GM21717 (cell line): ENCODE measurements around the gene TSPAN2.

ENCODE experiments used
- ATAC-seq: cut with Tn5 transposase; IDR thresholded peaks from one replicate; pipeline ENCODE4 v1.9.1; 2021; ENCODE audit warnings: mild to moderate bottlenecking, moderate library complexity; ENCODE audit not compliant: unreplicated experiment

TSPAN2 gene

GRCh38 chr1:115114308-115114707 is 25.0 kb upstream of the TSPAN2 start:
- ATAC-seq = no peak

GRCh38 chr1:115113766-115114165 is 24.5 kb upstream of the TSPAN2 start:
- ATAC-seq = no peak

GRCh38 chr1:115112496-115113375 is 23.4 kb upstream of the TSPAN2 start:
- no peak for ATAC-seq

- no peak for ATAC-seq
These were observed 18.4 kb upstream of the TSPAN2 start for GRCh38 chr1:115107516-115108260.

- no peak for ATAC-seq
These were observed 16.5 kb upstream of the TSPAN2 start for GRCh38 chr1:115105831-115106230.

GRCh38 chr1:115099693-115100050 is 10.4 kb upstream of the TSPAN2 start:
- no peak for ATAC-seq

GRCh38 chr1:115098979-115099692 is 9.8 kb upstream of the TSPAN2 start:
- peak; percentile 90 for ATAC-seq

GRCh38 chr1:115092175-115092574 is 2.9 kb upstream of the TSPAN2 start:
- no peak for ATAC-seq

GRCh38 chr1:115091572-115091971 is 2.3 kb upstream of the TSPAN2 start:
- ATAC-seq = no peak

- no peak for ATAC-seq
These were observed 1.7 kb upstream of the TSPAN2 start for GRCh38 chr1:115090956-115091355.

- ATAC-seq = no peak
These were observed 1.2 kb upstream of the TSPAN2 start for GRCh38 chr1:115090540-115090939.

- no peak for ATAC-seq
These were observed 835 bp upstream of the TSPAN2 start for GRCh38 chr1:115090186-115090490.

- no peak for ATAC-seq
These were observed 358 bp downstream of the TSPAN2 start for GRCh38 chr1:115088871-115089419.

GRCh38 chr1:115088115-115088778 is 1.1 kb downstream of the TSPAN2 start:
- ATAC-seq = no peak

- ATAC-seq = no peak
These were observed 3.0 kb downstream of the TSPAN2 start for GRCh38 chr1:115086176-115086830.

- ATAC-seq = no peak
These were observed 4.3 kb downstream of the TSPAN2 start for GRCh38 chr1:115084902-115085511.

- ATAC-seq = no peak
These were observed 6.4 kb downstream of the TSPAN2 start for GRCh38 chr1:115082949-115083348.

GRCh38 chr1:115078708-115079107 is 10.6 kb downstream of the TSPAN2 start:
- no peak for ATAC-seq

- ATAC-seq = no peak
These were observed 11.3 kb downstream of the TSPAN2 start for GRCh38 chr1:115077984-115078330.
